PC-3 (cell line): ENCODE results near the gene VEZT. TPM values are rescaled to one million over a fixed set of nuclear protein-coding genes. Genes with fewer than 3 reads are reported as not detected.
A peak's percentile ranks its signal among the peaks of the same experiment; 100 is the strongest.

Experiments used
- ATAC-seq: fragments of 200-7000 bp; cut with Tn5 transposase; 2 replicates; pipeline ENCODE4 v1.9.1; 2020; ENCODE audit warnings: mild to moderate bottlenecking, moderate library complexity
- BruUV-seq: library from RNA; stranded (reverse); fragments of 400-500 nt; replicated peaks from 2 replicates; lab custom pipeline; 2021; lab: Mats Ljungman, UMichigan
- CTCF ChIA-PET: fragments of 300-600 bp; sonication (Branson Sonifier 250); formaldehyde crosslinking; loops from one replicate; lab custom pipeline; 2022; ENCODE audit warnings: antibody characterized with exemption; lab: Charles Lee
- POLR2A ChIA-PET: fragments of 300-600 bp; sonication (Branson Sonifier 250); formaldehyde crosslinking; loops from one replicate; lab custom pipeline; 2022; ENCODE audit warnings: antibody characterized with exemption; ENCODE audit not compliant: unreplicated experiment; lab: Charles Lee
- DNase-seq: peaks from one replicate; pipeline ENCODE4 v3.0.0-alpha.2; 2015
- H2AFZ ChIP-seq: fragments of 300-600 bp; sonication (generic); 2 replicates; pipeline ENCODE4 v1.6.0; 2016; ENCODE audit warnings: antibody characterized with exemption, low read length
- H3F3A ChIP-seq: fragments of 300-600 bp; sonication (generic); one replicate; pipeline ENCODE4 v1.6.0; 2017; ENCODE audit warnings: antibody characterized with exemption, low read length, control low read depth, mild to moderate bottlenecking; ENCODE audit not compliant: unreplicated experiment
- H3K27ac ChIP-seq: fragments of 300-600 bp; sonication (generic); 2 replicates; pipeline ENCODE4 v1.5.1; 2016; ENCODE audit warnings: mild to moderate bottlenecking, low read length
- H3K27me3 ChIP-seq: fragments of 300-600 bp; sonication (generic); 2 replicates; pipeline ENCODE4 v1.6.1; 2016; ENCODE audit warnings: low read length, mixed read lengths
- H3K36me3 ChIP-seq: fragments of 300-600 bp; sonication (generic); 2 replicates; pipeline ENCODE4 v1.6.1; 2016; ENCODE audit warnings: low read depth, mixed run types, low read length, mixed read lengths
- H3K4me1 ChIP-seq: fragments of 300-600 bp; sonication (generic); 2 replicates; pipeline ENCODE4 v1.5.1; 2016; ENCODE audit warnings: low read length; ENCODE audit not compliant: insufficient read depth
- H3K4me2 ChIP-seq: fragments of 300-600 bp; sonication (generic); 2 replicates; pipeline ENCODE4 v1.6.0; 2016; ENCODE audit warnings: low read length
- H3K4me3 ChIP-seq: fragments of 300-600 bp; sonication (generic); 2 replicates; pipeline ENCODE4 v1.5.1; 2016; ENCODE audit warnings: mild to moderate bottlenecking, low read length, mixed read lengths
- H3K79me2 ChIP-seq: fragments of 300-600 bp; sonication (generic); 2 replicates; pipeline ENCODE4 v1.6.1; 2017; ENCODE audit warnings: low read length, mixed read lengths
- H3K9ac ChIP-seq: fragments of 300-600 bp; sonication (generic); 2 replicates; pipeline ENCODE4 v1.6.0; 2016; ENCODE audit warnings: mild to moderate bottlenecking, low read length
- H3K9me2 ChIP-seq: fragments of 300-600 bp; sonication (generic); replicated peaks from 2 replicates; pipeline ENCODE4 v1.6.1; 2016; ENCODE audit warnings: mixed run types, low read length, mixed read lengths
- H3K9me3 ChIP-seq: fragments of 300-600 bp; sonication (generic); 2 replicates; pipeline ENCODE4 v1.6.1; 2016; ENCODE audit warnings: low read length, mixed read lengths
- H4K20me1 ChIP-seq: fragments of 300-600 bp; sonication (generic); 2 replicates; pipeline ENCODE4 v1.6.1; 2016; ENCODE audit warnings: low read length, mixed read lengths
- CTCF ChIP-seq: fragments of 300-600 bp; sonication (generic); conservative IDR thresholded peaks from 2 replicates; pipeline ENCODE4 v1.5.1; 2017; ENCODE audit warnings: antibody characterized with exemption, low read depth, mild to moderate bottlenecking, low read length
- EZH2 ChIP-seq: fragments of 300-600 bp; sonication (generic); IDR thresholded peaks from one replicate; pipeline ENCODE4 v1.6.1; 2017; ENCODE audit warnings: antibody characterized with exemption, mild to moderate bottlenecking, low read length; ENCODE audit not compliant: unreplicated experiment
- EZH2phosphoT487 ChIP-seq: fragments of 300-600 bp; sonication (generic); IDR thresholded peaks from 2 replicates; pipeline ENCODE4 v1.6.1; 2018; ENCODE audit warnings: mild to moderate bottlenecking, antibody characterized with exemption, low read length, borderline replicate concordance
- intact Hi-C: fragments of 100-400 bp; cut with micrococcal nuclease; formaldehyde crosslinking; loops from 2 replicates; pipeline ENCODE4 v1.9.0; 2023
- total RNA-seq: library from RNA; depleted of rRNA; stranded (reverse); fragments of >200 nt; gene quantifications from 2 replicates; pipeline ENCODE4 v1.2.3, GENCODE V29; 2014

VEZT gene
- total RNA-seq, 1 experiment from 2014 or later, result 83.6 TPM

- Histone ChIP-seq H2AFZ (no peak overlapping the region), H3K9me2 (no peaks in the 10 kb centered on the region), H3K36me3 (peaks cover 8% of the 10 kb centered on the region; the same call in 1 of the 2 replicates), H3K9ac (no peak overlapping the region), H3K9me3 (no peaks in the 10 kb centered on the region), H3K4me2 (no peak overlapping the region), H3K4me1 (peaks cover 50% of the 10 kb centered on the region), H3K4me3 (no peak overlapping the region), H3K27me3 (no peaks in the 10 kb centered on the region), H3K79me2 (peaks cover 91% of the 10 kb centered on the region), H3K27ac (no peak overlapping the region), H4K20me1 (no peaks in the 10 kb centered on the region), H3F3A (no peaks in the 10 kb centered on the region)
- CTCF ChIA-PET, result no interaction called here
- no TSS peak for BruUV-seq
- ATAC-seq, result no peak
- DNase-seq, result no peak
- TF ChIP-seq EZH2, result no peak
- no peak for TF ChIP-seq EZH2phosphoT487
- TF ChIP-seq CTCF, result no peak
- POLR2A ChIA-PET, result no interaction called here
- intact Hi-C loops, result no loop called here
Observed at GRCh38 chr12:95207407-95207806, 10.2 kb upstream of the VEZT start.

GRCh38 chr12:95208678-95209077 lies 8.9 kb upstream of the VEZT start:
- Histone ChIP-seq H3K27me3 (no peaks in the 10 kb centered on the region), H3K4me1 (peaks cover 50% of the 10 kb centered on the region), H4K20me1 (no peaks in the 10 kb centered on the region), H3K4me2 (no peak overlapping the region), H3K27ac (no peak overlapping the region), H3F3A (no peaks in the 10 kb centered on the region), H3K36me3 (peaks cover 8% of the 10 kb centered on the region; the same call in 1 of the 2 replicates), H3K79me2 (peaks cover 91% of the 10 kb centered on the region), H3K9ac (no peak overlapping the region), H3K9me3 (no peaks in the 10 kb centered on the region), H2AFZ (no peak overlapping the region), H3K4me3 (no peak overlapping the region), H3K9me2 (no peaks in the 10 kb centered on the region)
- ChIA-PET POLR2A (no interaction called here), CTCF (no interaction called here)
- intact Hi-C loops, result no loop called here
- DNase-seq (no peak), ATAC-seq (no peak)
- no peak for TF ChIP-seq EZH2phosphoT487
- TF ChIP-seq CTCF, result no peak
- TF ChIP-seq EZH2, result no peak
- no TSS peak for BruUV-seq

GRCh38 chr12:95212586-95212985 lies 5.0 kb upstream of the VEZT start:
- ATAC-seq, result no peak
- Histone ChIP-seq H3K4me2 (peak overlapping the region; percentile 93), H3K9me3 (no peaks in the 10 kb centered on the region), H3K4me1 (peaks cover 42% of the 10 kb centered on the region), H3K79me2 (peaks cover 93% of the 10 kb centered on the region), H3K4me3 (peak overlapping the region; percentile 13; the same call in 1 of the 2 replicates), H3K27me3 (no peaks in the 10 kb centered on the region), H2AFZ (no peak overlapping the region), H3K36me3 (peaks cover 8% of the 10 kb centered on the region; the same call in 1 of the 2 replicates), H3K9me2 (no peaks in the 10 kb centered on the region), H3K27ac (peak overlapping the region; percentile 51), H3K9ac (peak overlapping the region; percentile 12; the same call in 1 of the 2 replicates), H3F3A (no peaks in the 10 kb centered on the region), H4K20me1 (0 out of 2 replicates have a peak, but pooled peaks cover 8% of the 10 kb centered on the region)
- ChIA-PET POLR2A (interaction anchor here (0.6 kb wide), 1 partner anchor 207 kb away, joined by 5 read pairs; no protein-coding TSS in a partner anchor), CTCF (interaction anchor here (0.6 to 0.9 kb wide), 2 partner anchors 95 to 322 kb away, joined by 3 to 4 read pairs; no protein-coding TSS in a partner anchor)
- no peak for TF ChIP-seq EZH2phosphoT487
- no peak for TF ChIP-seq EZH2
- TF ChIP-seq CTCF, result no peak
- BruUV-seq, result no TSS peak
- intact Hi-C loops, result no loop called here
- DNase-seq, result peak; percentile 56
